GM19463 (cell line): Measurements from ENCODE around the gene SLC1A3.

ENCODE experiments used
- ATAC-seq: cut with Tn5 transposase; IDR thresholded peaks from one replicate; pipeline ENCODE4 v1.9.1; 2021; ENCODE audit warnings: mild to moderate bottlenecking, moderate library complexity; ENCODE audit not compliant: unreplicated experiment

SLC1A3 gene

GRCh38 chr5:36599986-36600779, 6.2 kb upstream of the SLC1A3 start:
- ATAC-seq: no peak

DNA sequence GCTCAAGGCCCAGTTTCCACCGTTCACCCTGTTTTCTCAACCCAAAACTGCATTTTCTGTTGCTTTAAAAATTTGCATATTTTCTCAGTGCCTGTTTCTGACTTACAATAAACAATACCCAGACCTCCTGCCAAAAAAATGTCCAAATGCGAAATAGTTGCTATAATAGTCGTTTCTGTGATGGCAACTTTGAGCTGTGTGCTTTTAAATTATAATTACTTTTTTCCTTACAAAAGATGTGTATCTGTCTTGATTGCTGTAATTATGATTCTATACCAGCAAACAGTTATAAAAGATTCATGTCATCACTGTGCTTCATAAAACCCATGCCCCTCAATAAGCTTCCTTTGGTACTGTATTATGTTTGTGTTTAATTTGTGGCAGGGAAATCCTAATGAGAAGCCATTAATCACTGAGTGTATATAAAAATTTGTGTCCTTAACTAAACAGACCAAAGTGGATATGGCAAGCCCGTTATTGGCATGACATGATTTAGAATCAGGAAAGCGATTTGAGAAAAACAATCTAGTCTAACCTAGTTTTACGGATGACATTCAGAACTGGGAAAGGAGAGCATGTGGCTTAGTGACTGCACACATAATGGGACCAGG, 5.4 kb upstream of the SLC1A3 start:
- ATAC-seq: no peak

DNA sequence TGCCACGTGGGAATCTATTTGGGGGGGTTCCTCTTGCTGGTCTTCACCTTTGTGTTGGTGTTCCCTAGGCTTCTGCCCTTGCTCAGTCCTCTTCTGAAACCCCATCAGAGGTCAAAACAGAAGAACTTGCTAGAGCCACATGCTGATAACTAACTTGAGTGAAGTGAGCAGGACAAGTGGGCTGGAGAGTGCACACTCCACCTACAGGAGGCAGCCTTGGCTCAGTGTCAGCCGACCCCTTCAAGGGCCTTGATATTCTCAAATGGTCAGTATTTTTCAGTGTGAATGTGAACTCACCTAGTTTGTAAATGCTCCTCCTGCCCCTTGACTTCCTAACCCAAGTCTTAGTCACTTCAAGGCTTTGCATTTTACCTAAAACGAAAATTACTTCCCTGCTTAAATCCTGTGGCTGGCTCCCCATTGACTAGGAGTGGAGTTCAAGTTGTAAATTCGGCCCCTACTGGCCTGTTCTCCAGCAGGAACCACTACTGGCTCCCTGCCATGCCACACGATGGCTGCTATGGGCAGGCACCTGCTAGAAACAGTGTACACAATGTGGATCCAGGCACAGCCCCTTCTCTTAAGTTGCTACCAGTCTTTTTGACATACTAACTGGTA, 3.6 kb upstream of the SLC1A3 start:
- ATAC-seq: no peak

DNA sequence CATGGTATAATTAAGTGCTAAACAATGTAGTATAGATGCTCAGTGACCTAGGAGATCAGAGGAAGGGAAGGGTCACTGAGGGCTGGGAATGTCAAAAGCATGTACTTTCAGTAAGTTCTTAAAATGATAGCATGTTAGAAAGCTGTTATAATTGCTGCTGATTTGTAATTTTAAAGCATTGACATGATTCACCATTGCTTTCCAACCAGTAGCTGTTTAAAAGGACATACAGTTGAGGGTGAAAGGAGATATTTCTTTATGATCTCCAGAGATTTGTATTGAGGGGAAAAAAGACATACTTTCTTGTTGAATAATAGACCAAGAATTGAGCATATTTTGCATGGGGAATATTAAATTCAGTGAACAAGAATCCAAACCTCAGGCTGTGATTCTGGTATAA, 1.2 kb upstream of the SLC1A3 start:
- ATAC-seq: no peak

GRCh38 chr5:36606036-36606427, 374 bp upstream of the SLC1A3 start:
- ATAC-seq: no peak

DNA sequence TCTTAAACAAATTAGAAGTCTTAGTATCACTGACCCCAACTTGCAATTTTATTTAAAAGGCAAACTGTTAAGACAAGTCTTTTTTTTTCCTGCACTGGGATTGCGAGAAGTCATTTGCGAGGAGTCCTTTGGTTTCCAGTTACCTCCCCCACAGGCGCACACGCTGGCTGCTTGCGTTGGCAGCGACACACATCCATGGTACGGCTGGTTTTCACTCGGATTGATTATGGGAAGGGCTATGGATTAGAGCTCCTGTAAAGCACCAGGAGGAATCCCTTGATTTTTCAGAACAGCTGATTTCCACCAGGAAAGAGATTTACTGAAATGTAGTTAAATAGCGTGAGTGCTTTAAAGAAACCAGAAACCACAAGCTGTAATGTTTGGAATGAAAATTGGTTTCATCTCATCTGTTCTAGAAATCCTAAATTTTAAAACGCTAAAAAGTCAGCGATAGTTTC, 737 bp downstream of the SLC1A3 start:
- no peak for ATAC-seq

DNA sequence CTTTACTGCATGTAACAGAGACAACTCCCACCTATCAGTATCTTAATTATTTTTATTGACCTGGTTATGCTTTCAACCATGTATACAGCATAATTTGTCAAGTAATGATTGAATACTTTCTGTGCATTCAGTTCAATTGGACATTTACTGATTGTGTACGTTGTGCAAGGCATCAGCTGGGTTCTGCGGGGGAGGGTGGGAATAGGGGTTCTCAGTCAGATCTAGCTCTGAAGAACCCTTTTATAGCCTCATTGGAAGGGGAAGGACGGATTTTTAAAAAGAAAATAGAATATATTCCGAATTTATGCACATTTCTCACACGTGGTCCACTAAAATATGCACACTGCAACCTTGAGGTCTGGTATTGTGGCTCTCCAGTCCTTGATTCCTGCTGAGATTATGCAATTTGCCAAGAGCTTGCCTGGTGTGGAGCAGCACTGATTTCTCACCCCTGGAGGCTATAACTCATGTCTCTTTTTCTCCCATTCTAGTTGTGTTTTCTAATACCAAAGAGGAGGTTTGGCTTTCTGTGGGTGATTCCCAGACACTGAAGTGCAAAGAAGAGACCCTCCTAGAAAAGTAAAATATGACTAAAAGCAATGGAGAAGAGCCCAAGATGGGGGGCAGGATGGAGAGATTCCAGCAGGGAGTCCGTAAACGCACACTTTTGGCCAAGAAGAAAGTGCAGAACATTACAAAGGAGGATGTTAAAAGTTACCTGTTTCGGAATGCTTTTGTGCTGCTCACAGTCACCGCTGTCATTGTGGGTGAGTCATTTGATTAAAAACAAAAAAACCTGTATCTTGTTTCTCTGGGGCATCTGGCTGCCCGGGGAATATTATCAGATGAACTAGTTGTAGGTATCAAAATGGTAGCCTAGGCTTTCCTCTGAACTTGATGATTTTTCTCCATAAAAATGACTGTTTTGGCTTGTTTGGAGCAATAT, 1.7 kb downstream of the SLC1A3 start:
- ATAC-seq: no peak

- ATAC-seq: no peak
Observed at GRCh38 chr5:36610621-36611020, 4.2 kb downstream of the SLC1A3 start.

DNA sequence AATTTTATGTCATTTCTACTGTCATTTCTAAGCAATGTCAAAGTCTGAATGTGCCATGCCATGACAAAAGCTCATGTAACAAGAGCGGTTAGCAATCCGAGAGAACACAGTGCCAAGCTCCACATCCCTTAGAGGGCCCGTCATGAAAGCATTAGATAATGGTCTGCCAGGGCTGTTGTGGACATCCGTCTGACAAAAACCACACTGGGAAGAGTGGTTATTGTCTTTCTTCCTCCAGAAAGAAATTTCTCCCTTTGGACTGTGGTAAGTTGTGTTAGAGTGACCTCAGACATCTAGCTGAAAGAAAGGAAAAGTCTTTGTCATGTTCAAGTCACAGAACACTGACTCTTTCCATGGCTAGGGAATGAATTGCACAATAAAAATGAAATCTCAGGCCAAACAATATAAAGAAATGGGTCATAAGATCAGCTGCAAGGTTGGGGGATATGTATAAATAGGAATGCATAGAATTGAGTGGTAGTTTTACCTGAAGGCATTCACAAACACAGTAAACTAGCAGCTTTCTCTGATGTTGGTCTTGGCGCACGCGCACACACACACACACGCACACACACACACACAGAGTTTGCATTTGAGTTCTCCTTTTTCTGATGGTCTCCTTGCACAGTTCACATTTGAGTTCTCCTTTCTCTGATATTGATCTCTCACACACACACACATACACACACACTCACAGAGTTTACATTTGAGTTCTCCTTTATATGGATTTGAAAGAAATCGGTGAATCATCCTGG, 5.3 kb downstream of the SLC1A3 start:
- no peak for ATAC-seq

GRCh38 chr5:36613241-36613640, 6.8 kb downstream of the SLC1A3 start:
- no peak for ATAC-seq

- no peak for ATAC-seq
Observed at GRCh38 chr5:36613771-36614656, 7.6 kb downstream of the SLC1A3 start.

- no peak for ATAC-seq
Observed at GRCh38 chr5:36614657-36615308, 8.4 kb downstream of the SLC1A3 start.

- no peak for ATAC-seq
Observed at GRCh38 chr5:36619012-36619635, 12.7 kb downstream of the SLC1A3 start.

DNA sequence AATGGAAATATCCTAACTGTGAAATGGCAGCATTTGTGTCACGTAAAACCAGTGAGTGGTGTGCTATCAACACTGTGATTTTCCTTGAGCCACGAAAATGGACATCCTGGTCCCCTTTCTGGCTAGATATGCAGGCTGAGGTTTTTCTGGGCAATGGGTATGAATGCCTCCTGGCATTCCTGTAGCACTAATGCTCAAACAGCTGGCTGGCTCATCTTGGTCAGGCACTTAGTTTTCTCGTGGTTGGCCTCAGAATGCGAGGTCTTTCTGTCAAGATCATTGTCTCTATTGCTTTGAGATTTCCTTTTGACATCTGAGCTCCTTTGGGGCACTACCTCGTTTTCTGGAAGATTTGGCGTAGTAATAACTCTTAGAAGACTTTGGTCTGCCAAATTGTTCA, 15.6 kb downstream of the SLC1A3 start:
- no peak for ATAC-seq

- no peak for ATAC-seq
Observed at GRCh38 chr5:36623832-36624231, 17.4 kb downstream of the SLC1A3 start.

DNA sequence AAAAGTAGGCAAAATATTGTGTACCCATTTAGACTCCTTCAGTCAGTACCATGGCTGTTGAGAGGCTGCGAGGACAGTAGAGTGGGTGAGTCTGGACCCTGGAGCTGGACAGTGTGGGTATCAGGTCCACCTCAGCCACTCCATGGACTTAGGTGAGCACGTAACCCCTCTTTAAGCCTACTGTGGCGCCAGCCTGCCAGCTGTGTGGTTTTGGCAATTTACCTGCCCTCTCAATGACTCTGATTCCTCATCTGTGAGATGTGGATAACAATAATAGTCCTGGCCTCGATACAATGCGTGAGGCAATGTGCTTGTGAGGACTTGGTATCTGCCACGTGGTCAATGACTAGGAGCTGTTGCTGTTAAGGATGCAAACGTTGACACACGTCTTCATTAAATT, 17.9 kb downstream of the SLC1A3 start:
- no peak for ATAC-seq

DNA sequence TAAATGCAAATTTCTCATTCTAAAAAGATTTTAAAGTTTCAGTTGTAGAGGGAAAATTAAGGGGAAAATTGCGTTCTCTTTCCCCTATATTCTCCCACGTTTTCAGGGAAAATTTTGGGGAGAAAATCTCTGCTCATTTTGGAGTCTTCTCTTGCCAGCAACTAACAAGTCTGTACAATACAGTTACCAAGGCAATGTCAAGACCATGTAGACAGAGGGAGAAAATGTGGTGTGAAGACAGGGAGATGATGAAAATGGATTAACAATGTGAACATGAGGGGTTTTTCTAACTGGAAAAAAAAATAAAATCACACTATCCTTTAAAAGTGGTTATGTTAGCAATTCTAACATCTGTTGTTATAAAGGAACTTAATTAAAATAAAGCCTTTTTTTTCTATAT, 22.3 kb downstream of the SLC1A3 start:
- ATAC-seq: no peak

DNA sequence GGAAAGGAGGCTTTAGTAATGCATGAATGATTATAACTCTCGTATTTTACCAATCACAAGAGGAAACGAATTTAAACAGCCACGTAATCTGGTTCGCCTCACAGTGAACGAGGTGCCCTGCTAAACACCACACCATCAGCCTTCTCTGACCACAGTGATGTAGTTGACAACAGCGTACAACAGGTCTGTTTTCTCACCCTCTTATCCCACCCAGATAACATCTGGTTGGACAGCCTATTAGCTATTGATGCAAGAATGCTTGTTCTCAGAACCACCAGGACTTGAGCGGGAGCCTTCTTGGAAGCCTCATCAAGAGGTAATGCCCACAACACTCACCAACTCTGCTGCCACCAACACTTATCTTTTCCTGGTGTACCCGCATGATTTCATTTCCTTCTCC, 23.3 kb downstream of the SLC1A3 start:
- no peak for ATAC-seq
